Eye (tissue), 1 donor: ENCODE measurements around the gene HNRNPM.

ENCODE experiments used
- DNase-seq: peaks from one replicate; pipeline ENCODE4 v3.0.0-alpha.2; 2015

The HNRNPM gene

GRCh38 chr19:8461376-8461775 lies 16.6 kb downstream of the HNRNPM start:
- no peak for DNase-seq

GRCh38 chr19:8461891-8462290 lies 17.1 kb downstream of the HNRNPM start:
- no peak for DNase-seq

- DNase-seq: no peak
Measured at GRCh38 chr19:8462571-8462970, 17.8 kb downstream of the HNRNPM start.

DNA sequence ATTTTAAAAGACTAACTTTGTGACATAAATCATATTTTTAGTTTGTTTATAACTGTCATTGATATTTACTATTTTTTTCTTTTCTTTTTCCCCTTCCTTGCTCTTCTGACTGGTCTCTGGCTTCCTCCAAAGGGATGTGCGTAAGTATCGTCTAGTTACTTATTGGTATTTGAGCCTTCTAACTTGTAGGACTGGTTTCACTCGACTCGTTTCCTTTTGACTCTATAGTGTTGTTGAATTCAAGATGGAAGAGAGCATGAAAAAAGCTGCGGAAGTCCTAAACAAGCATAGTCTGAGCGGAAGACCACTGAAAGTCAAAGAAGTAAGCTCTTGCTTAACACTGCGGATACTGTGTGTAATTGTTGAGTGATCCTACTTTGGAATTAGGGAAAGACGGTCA lies 18.6 kb downstream of the HNRNPM start:
- no peak for DNase-seq

GRCh38 chr19:8466018-8466417 lies 21.2 kb downstream of the HNRNPM start:
- DNase-seq: no peak

DNA sequence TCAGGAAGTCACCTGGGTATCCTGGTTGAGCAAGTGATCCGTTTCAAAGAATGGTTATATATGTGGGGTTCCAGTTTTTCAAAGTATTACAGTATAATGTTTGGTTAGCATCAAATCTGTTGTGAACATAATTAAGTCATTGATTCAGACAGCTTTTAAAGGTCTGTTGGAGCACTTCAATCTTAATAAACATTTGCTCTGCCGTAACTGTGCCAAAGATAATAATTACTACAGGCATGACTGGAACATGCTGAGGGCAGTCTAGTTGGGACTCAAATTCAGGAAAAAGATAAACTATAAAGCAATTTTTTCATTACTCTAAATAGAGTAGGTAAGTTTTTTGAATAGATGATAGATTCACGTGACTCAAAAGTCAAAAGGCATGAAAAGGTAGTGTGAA lies 23.3 kb downstream of the HNRNPM start:
- no peak for DNase-seq

GRCh38 chr19:8468761-8469373 lies 24.1 kb downstream of the HNRNPM start:
- DNase-seq: no peak

DNA sequence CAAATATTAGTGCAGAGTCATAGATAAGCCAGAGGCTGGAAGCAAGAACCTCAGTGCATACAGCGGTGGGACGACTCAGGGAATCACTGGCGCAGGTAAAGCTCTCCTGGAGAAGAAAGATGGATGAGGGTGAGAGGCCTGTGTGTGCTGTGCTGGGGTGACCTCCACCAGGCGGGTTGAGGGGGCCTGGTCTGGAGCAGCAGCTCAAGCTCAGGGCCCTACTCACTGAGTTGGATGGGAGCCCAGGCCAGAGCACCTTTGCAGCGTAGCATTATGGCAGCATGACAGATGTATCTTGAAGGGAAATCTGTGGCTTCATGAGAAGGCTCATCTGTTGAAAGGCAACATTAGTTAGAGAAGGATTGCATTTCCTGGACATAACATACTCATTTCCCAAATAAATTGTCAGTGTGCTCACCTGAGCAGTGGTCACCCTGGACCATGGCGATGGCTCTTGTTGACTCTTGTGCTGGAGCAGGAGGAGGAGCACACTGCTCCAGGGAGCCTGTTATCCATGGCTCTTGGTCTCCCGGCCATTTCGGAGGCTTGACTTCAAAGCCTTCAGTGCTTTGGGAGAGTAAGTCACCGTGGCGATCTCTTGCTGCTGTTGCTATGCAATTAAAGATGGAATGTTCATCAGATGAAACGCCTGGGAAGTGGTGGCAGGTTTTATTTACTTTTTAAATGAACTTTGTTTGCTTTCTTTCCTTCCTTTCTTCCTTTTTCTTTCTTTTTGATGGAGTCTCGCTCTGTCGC lies 25.0 kb downstream of the HNRNPM start:
- no peak for DNase-seq

- DNase-seq: no peak
Measured at GRCh38 chr19:8473648-8474476, 29.1 kb downstream of the HNRNPM start.

DNA sequence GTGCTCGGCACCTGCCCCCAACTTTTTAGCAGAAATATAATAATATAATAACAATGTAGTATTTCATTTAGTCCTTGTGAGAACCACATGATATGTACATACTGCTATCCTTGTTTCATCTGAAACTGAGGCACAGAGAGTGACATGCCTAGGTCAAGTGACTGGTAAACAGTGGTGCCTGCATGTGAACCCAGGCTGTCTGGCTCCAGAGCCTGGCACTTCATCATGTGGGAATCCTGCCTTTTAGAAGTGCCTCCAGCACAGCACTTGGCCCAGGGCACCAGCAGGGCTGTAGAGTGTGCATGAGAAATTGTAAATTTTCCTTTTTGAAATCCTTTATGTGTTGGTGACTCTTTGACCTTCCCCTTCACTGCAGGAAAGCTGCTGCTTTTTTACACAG lies 30.2 kb downstream of the HNRNPM start:
- DNase-seq: no peak

DNA sequence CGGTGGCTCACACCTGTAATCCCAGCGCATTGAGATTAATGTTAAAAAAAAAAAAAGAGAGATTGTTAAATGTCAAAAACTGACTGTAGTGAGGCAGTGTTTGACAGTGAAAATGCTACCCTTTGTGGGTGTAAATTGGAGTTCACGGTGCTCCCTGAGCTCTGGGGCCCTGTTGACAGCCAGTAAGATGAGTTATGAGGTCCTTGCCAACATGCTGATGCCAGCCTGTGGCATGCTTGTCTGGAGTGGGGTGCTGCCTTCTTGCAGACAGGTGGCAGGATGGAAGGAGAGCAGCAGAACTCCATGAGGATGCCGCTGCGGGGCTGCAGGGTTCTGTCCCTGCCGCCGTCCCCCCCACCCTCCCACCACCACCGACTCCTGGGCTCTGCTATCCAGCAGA lies 31.7 kb downstream of the HNRNPM start:
- DNase-seq: no peak

DNA sequence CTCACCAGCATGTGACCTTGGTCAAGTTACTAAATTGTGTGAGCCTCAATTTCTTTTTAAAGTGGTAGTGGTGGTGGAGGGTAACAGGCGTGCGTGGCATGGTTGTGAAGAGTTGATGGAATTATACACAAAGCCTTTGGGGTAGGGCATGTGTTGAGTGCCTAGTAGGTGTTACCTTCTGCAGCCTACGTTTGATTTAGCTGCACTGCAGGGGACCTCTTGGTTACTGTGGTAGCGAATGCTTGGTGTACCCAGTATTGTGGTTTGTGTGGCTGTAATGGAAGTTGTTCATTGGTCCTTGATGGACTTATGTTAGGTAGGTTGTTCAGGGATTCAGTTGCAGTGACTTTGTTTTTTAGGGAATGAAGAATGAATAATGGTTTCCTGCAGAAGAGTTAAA lies 33.1 kb downstream of the HNRNPM start:
- DNase-seq: no peak

- DNase-seq: no peak
Measured at GRCh38 chr19:8478598-8478997, 33.8 kb downstream of the HNRNPM start.

- no peak for DNase-seq
Measured at GRCh38 chr19:8481201-8481600, 36.4 kb downstream of the HNRNPM start.

DNA sequence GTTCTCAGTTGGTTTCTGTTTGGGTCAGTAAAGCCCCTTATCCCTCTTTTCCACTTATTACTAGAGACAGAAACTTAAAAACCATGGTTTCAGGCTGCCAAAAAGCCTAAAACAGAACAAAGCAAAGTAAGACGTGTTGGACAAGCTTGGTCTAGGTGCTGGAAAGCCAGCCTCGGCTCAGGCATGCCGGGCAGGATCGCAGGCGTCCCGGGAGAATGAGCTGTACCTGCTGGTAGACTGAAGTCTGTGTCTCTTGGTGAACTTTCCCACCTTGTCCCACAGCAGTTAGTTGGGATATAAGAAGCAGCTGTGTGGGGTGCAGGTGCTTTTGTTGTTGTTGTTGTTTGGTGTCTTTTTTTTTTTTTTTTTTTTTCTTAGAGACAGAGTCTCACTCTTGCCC lies 36.8 kb downstream of the HNRNPM start:
- no peak for DNase-seq

DNA sequence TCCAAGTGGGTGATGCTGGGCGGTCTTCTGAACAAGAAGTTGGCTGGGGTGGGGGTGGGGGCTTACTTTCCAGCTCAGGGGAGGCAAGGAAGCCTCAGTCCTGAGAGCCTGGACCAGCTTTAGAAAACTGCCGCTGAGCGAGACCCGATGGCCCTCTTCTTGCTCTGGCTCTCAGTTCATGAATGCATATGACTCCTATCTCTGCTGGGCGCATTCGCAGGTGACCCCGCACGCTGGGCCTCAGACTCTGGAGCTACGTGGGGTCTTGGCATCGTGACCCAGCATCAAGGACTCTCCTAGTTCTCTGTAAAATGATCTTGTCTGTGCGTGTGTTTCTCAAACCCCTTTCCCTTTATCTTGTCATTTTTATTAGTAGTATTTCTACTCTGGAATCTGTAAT lies 37.9 kb downstream of the HNRNPM start:
- no peak for DNase-seq

- no peak for DNase-seq
Measured at GRCh38 chr19:8483165-8483564, 38.4 kb downstream of the HNRNPM start.

DNA sequence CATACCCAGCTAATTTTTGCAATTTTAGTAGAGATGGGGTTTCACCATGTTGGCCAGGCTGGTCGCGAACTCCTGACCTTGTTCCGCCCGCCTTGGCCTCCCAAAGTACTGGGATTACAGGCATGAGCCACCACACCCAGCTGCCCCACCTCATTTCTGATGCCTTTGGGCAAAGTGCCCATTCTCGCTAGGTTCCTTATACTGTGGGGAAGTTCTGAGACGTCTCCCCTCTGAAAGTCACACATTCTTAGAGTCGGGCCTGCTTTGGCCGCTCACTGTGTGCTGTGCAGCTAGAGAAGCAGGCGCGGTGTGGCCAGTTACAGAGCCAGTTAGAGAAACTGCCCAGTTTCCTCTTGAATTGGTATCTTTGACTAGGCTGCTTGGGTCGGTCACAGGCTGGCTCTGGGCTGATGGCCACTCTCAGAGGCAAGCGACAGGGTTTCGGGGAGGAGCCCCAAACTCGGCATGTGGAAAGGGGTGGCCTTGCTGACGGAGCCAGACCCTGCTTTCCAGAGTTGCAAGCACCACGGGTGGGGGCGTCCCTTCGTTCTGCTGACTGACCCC lies 39.6 kb downstream of the HNRNPM start:
- no peak for DNase-seq

GRCh38 chr19:8485561-8486371 lies 41.0 kb downstream of the HNRNPM start:
- no peak for DNase-seq

DNA sequence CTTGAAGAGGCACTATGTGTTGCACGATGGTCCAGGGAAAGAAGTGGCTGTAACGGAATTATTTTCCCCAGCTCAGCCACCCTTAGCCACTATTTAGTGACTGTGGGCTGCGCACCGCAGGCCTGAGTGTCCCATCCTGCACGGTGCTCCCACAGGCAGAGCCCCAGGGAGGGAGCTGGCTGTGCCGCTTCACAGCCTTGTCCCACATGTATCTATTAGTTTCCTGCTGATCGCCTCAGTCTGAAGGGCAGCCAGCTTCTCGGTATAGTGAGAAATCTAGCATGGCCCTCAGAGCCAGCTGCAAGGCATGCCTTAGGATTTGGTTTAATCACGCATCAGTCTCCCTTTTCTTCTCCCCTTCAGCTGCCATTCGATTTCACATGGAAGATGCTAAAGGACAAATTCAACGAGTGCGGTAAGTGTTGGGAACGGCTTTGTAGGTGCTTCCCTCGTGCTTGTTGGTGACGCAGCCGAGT lies 41.9 kb downstream of the HNRNPM start:
- no peak for DNase-seq

GRCh38 chr19:8487137-8487851 lies 42.5 kb downstream of the HNRNPM start:
- no peak for DNase-seq

GRCh38 chr19:8488365-8488764 lies 43.6 kb downstream of the HNRNPM start:
- no peak for DNase-seq
